ENCODE data around the gene TRAPPC3.

TRAPPC3 gene

GRCh38 chr1:36088265-36088576 is 61.1 kb downstream of the TRAPPC3 start:
- DNase-seq (ENCODE audit: low read depth) = no peak
- H3K4me3 ChIP-seq (ENCODE audit: low read depth, low read length) = peak overlapping the region; percentile 61
- no peak for TF ChIP-seq CTCF (IDR thresholded peaks at IDR 0.05; ENCODE audit: low read depth, low read length, missing control alignments)
- in situ Hi-C loops (cut with HindIII; ENCODE audit: low sequenced_read_pairs) = no loop called here

GRCh38 chr1:36087233-36088123 is 61.8 kb downstream of the TRAPPC3 start:
- no peak for DNase-seq (ENCODE audit: low read depth)
- no peak for TF ChIP-seq CTCF (IDR thresholded peaks at IDR 0.05; ENCODE audit: low read depth, low read length, missing control alignments)
- in situ Hi-C loops (cut with HindIII; ENCODE audit: low sequenced_read_pairs) = no loop called here
- H3K4me3 ChIP-seq (ENCODE audit: low read depth, low read length) = no peak overlapping the region
